Measurements from ENCODE around the gene THRA.

The THRA gene

GRCh38 chr17:40113110-40113906 lies 50.5 kb downstream of the THRA start:
- peaks cover 37 to 68% (median 57%) of the 10 kb centered on the region in 5 donors for H3K4me1 ChIP-seq (ENCODE audit: control insufficient read depth in 5 of 5, insufficient read depth in 5 of 5, low read length in 5 of 5)
- peak overlapping the region; percentile 97 for H3K27ac ChIP-seq (ENCODE audit: low read depth, low read length)
- H3K4me3 ChIP-seq (ENCODE audit: low read depth in 1 of 5, low read length in 5 of 5) = peak overlapping the region; percentile 45 to 75 (median 70)
- H3K9me3 ChIP-seq (ENCODE audit: control insufficient read depth in 5 of 5, low read length in 5 of 5) = no peaks in the 10 kb centered on the region
- H3K9ac ChIP-seq (ENCODE audit: low read length in 5 of 5) = peak overlapping the region; percentile 45 to 72 (median 65)
- no peaks in the 10 kb centered on the region for H3K36me3 ChIP-seq (ENCODE audit: control insufficient read depth in 5 of 5, insufficient read depth in 5 of 5, low read length in 5 of 5)
- no peaks in the 10 kb centered on the region for H3K27me3 ChIP-seq (ENCODE audit: control insufficient read depth in 5 of 5, insufficient read depth in 4 of 5, low read length in 5 of 5)

- peak overlapping the region in 4 of 5 donors; percentile 58 to 75 (median 72) for H3K4me3 ChIP-seq (ENCODE audit: low read depth in 1 of 5, low read length in 5 of 5)
Observed at GRCh38 chr17:40113907-40114245, 51.1 kb downstream of the THRA start.

GRCh38 chr17:40115101-40115436 lies 52.3 kb downstream of the THRA start:
- H3K4me3 ChIP-seq (ENCODE audit: low read depth in 1 of 5, low read length in 5 of 5) = no peak overlapping the region
- no peak overlapping the region for H3K27ac ChIP-seq (ENCODE audit: low read depth, low read length)
- no peaks in the 10 kb centered on the region for H3K27me3 ChIP-seq (ENCODE audit: control insufficient read depth in 5 of 5, insufficient read depth in 4 of 5, low read length in 5 of 5)
- H3K4me1 ChIP-seq (ENCODE audit: control insufficient read depth in 5 of 5, insufficient read depth in 5 of 5, low read length in 5 of 5) = peaks cover 31 to 51% (median 40%) of the 10 kb centered on the region in 5 donors
- H3K36me3 ChIP-seq (ENCODE audit: control insufficient read depth in 5 of 5, insufficient read depth in 5 of 5, low read length in 5 of 5) = no peaks in the 10 kb centered on the region
- no peaks in the 10 kb centered on the region for H3K9me3 ChIP-seq (ENCODE audit: control insufficient read depth in 5 of 5, low read length in 5 of 5)
- H3K9ac ChIP-seq (ENCODE audit: low read length in 5 of 5) = no peak overlapping the region

More at GRCh38 chr17:40113907-40114245, 51.1 kb downstream of the THRA start:
- no peaks in the 10 kb centered on the region for H3K9me3 ChIP-seq (ENCODE audit: control insufficient read depth in 5 of 5, low read length in 5 of 5)
- H3K4me1 ChIP-seq (ENCODE audit: control insufficient read depth in 5 of 5, insufficient read depth in 5 of 5, low read length in 5 of 5) = peaks cover 36 to 63% (median 52%) of the 10 kb centered on the region in 5 donors
- H3K36me3 ChIP-seq (ENCODE audit: control insufficient read depth in 5 of 5, insufficient read depth in 5 of 5, low read length in 5 of 5) = no peaks in the 10 kb centered on the region
- H3K27ac ChIP-seq (ENCODE audit: low read depth, low read length) = peak overlapping the region; percentile 97
- H3K9ac ChIP-seq (ENCODE audit: low read length in 5 of 5) = peak overlapping the region; percentile 10 to 72 (median 65)
- no peaks in the 10 kb centered on the region for H3K27me3 ChIP-seq (ENCODE audit: control insufficient read depth in 5 of 5, insufficient read depth in 4 of 5, low read length in 5 of 5)

DNA sequence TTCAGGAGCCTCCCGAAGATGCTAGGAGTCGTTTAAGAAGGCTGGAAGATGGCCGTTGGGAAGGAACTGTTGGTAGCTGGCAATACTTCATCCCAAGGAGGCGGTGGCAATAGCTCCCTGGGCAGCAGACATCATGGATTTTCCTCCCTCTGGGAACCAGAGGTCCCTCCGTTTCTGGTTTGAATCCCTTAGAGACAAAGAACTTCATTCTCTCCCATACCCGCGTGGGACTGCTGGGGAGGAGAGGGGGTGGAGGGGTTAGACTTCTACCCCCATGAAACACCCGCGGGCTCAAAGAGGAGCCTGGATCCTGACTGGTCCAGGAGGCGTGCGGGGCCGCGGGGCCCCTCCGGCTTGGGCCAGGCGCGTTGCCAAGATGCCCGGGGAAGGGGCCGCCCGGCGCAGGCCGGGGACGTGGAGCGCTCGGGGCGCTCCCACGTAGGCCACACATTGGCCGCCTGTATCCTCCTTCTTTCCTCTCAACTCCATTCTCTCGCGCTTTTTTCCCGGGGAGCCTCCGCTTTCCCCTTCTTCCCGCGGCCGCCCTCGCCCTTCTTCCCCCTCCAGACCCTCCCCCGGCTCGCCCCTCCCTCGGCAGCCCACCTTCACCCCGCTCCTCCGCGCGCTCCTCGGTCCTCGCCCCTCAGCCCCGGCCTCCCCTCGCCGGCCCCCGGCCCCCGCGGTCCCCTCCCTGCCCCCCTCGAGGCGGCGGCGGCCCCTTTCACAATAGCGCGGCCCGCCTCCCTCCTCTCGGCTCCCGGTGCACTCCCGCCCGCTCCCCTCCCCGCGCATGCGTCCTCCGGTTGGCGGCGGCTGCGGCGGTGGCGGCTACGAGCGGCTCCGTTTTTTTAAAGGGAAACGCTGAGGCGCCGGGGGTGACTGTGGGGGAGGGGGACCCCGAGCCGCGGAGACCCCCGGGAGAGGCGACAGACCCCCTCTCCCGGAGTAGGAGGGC lies 58.7 kb downstream of the THRA start, which contains the start of gene MSL1:
TSS of gene MSL1 (plus strand) at position 791 of the 955 bp plus-strand sequence. CDS start 642 bp downstream, outside the sequence.
- Histone ChIP-seq H3K9ac (ENCODE audit: low read length in 5 of 5) (peak within 1 kb of the TSS; percentile 63 to 97 (median 87)), H3K4me3 (ENCODE audit: low read depth in 1 of 5, low read length in 5 of 5) (peak within 1 kb of the TSS; percentile 77 to 97 (median 95)), H3K4me1 (ENCODE audit: control insufficient read depth in 5 of 5, insufficient read depth in 5 of 5, low read length in 5 of 5) (peaks cover 0 to 39% (median 35%) of the 10 kb centered on the region in 5 donors), H3K36me3 (ENCODE audit: control insufficient read depth in 5 of 5, insufficient read depth in 5 of 5, low read length in 5 of 5) (peaks cover 0 to 9% (median 5%) of the 10 kb centered on the region in 5 donors), H3K9me3 (ENCODE audit: control insufficient read depth in 5 of 5, low read length in 5 of 5) (no peaks in the 10 kb centered on the region), H3K27ac (ENCODE audit: low read depth, low read length) (peak within 1 kb of the TSS; percentile 92), H3K27me3 (ENCODE audit: control insufficient read depth in 5 of 5, insufficient read depth in 4 of 5, low read length in 5 of 5) (no peaks in the 10 kb centered on the region)

GRCh38 chr17:40122136-40122998 lies 59.6 kb downstream of the THRA start:
- Histone ChIP-seq H3K4me1 (ENCODE audit: control insufficient read depth in 5 of 5, insufficient read depth in 5 of 5, low read length in 5 of 5) (peaks cover 0 to 39% (median 35%) of the 10 kb centered on the region in 5 donors), H3K9me3 (ENCODE audit: control insufficient read depth in 5 of 5, low read length in 5 of 5) (no peaks in the 10 kb centered on the region), H3K27me3 (ENCODE audit: control insufficient read depth in 5 of 5, insufficient read depth in 4 of 5, low read length in 5 of 5) (no peaks in the 10 kb centered on the region), H3K9ac (ENCODE audit: low read length in 5 of 5) (peak overlapping the region in 4 of 5 donors; percentile 82 to 97 (median 88)), H3K36me3 (ENCODE audit: control insufficient read depth in 5 of 5, insufficient read depth in 5 of 5, low read length in 5 of 5) (peaks cover 0 to 17% (median 12%) of the 10 kb centered on the region in 5 donors), H3K4me3 (ENCODE audit: low read depth in 1 of 5, low read length in 5 of 5) (peak overlapping the region in 4 of 5 donors; percentile 88 to 97 (median 96)), H3K27ac (ENCODE audit: low read depth, low read length) (peak overlapping the region; percentile 92)

DNA sequence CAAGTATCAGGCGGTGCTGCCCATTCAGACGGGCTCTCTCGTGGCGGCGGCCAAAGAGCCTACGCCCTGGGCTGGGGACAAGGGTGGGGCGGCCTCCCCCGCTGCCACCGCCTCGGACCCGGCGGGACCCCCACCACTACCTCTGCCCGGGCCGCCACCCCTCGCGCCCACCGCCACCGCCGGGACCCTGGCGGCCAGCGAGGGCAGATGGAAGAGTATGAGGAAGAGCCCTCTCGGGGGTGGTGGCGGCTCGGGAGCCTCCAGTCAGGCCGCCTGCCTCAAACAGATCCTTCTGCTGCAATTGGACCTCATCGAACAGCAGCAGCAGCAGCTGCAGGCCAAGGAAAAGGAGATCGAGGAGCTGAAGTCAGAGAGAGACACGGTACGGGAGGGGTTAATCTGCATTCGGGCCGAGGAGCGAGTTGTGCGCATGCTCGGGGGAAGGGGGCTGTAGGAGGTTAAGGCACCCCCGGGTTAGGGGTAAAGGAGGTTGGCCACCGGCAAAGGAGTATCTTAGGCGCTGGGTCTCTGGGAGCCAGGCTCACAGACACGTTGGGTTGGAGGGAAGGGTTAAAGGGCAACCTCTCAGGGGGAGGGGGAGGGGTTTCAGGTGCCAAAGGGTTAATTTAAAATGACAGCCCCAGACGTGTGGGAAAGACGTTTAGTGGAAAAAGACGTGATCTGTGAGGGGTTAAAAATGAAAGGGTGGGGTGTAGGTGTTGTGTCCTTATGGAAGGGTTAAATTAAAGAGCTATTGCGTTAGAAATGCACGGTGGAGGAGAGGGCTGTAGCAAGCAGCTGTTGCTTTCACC lies 60.4 kb downstream of the THRA start:
- H3K27ac ChIP-seq (ENCODE audit: low read depth, low read length) = peak overlapping the region; percentile 92
- peak overlapping the region; percentile 88 to 98 (median 96) for H3K4me3 ChIP-seq (ENCODE audit: low read depth in 1 of 5, low read length in 5 of 5)
- no peaks in the 10 kb centered on the region for H3K9me3 ChIP-seq (ENCODE audit: control insufficient read depth in 5 of 5, low read length in 5 of 5)
- H3K9ac ChIP-seq (ENCODE audit: low read length in 5 of 5) = peak overlapping the region; percentile 65 to 97 (median 86)
- no peaks in the 10 kb centered on the region for H3K27me3 ChIP-seq (ENCODE audit: control insufficient read depth in 5 of 5, insufficient read depth in 4 of 5, low read length in 5 of 5)
- peaks cover 0 to 39% (median 35%) of the 10 kb centered on the region in 5 donors for H3K4me1 ChIP-seq (ENCODE audit: control insufficient read depth in 5 of 5, insufficient read depth in 5 of 5, low read length in 5 of 5)
- peaks cover 0 to 24% (median 15%) of the 10 kb centered on the region in 5 donors for H3K36me3 ChIP-seq (ENCODE audit: control insufficient read depth in 5 of 5, insufficient read depth in 5 of 5, low read length in 5 of 5)

GRCh38 chr17:40123811-40124114 lies 61.0 kb downstream of the THRA start:
- Histone ChIP-seq H3K4me3 (ENCODE audit: low read depth in 1 of 5, low read length in 5 of 5) (peak overlapping the region; percentile 88 to 98 (median 96)), H3K9me3 (ENCODE audit: control insufficient read depth in 5 of 5, low read length in 5 of 5) (no peaks in the 10 kb centered on the region), H3K27me3 (ENCODE audit: control insufficient read depth in 5 of 5, insufficient read depth in 4 of 5, low read length in 5 of 5) (no peaks in the 10 kb centered on the region), H3K27ac (ENCODE audit: low read depth, low read length) (peak overlapping the region; percentile 92), H3K4me1 (ENCODE audit: control insufficient read depth in 5 of 5, insufficient read depth in 5 of 5, low read length in 5 of 5) (peaks cover 0 to 39% (median 33%) of the 10 kb centered on the region in 5 donors), H3K9ac (ENCODE audit: low read length in 5 of 5) (peak overlapping the region; percentile 65 to 97 (median 86)), H3K36me3 (ENCODE audit: control insufficient read depth in 5 of 5, insufficient read depth in 5 of 5, low read length in 5 of 5) (peaks cover 0 to 26% (median 15%) of the 10 kb centered on the region in 5 donors)

- peaks cover 2 to 34% (median 21%) of the 10 kb centered on the region in 5 donors for H3K36me3 ChIP-seq (ENCODE audit: control insufficient read depth in 5 of 5, insufficient read depth in 5 of 5, low read length in 5 of 5)
- H3K4me1 ChIP-seq (ENCODE audit: control insufficient read depth in 5 of 5, insufficient read depth in 5 of 5, low read length in 5 of 5) = peaks cover 0 to 39% (median 33%) of the 10 kb centered on the region in 5 donors
- peak overlapping the region; percentile 88 to 98 (median 96) for H3K4me3 ChIP-seq (ENCODE audit: low read depth in 1 of 5, low read length in 5 of 5)
- H3K9ac ChIP-seq (ENCODE audit: low read length in 5 of 5) = peak overlapping the region; percentile 65 to 97 (median 86)
- peak overlapping the region; percentile 63 for H3K27ac ChIP-seq (ENCODE audit: low read depth, low read length)
- H3K27me3 ChIP-seq (ENCODE audit: control insufficient read depth in 5 of 5, insufficient read depth in 4 of 5, low read length in 5 of 5) = no peaks in the 10 kb centered on the region
- no peaks in the 10 kb centered on the region for H3K9me3 ChIP-seq (ENCODE audit: control insufficient read depth in 5 of 5, low read length in 5 of 5)
Observed at GRCh38 chr17:40124279-40125141, 61.7 kb downstream of the THRA start.

All from subcutaneous abdominal adipose tissue (tissue), 5 donors.